ENCODE measurements around the gene STC2.

The STC2 gene

DNA sequence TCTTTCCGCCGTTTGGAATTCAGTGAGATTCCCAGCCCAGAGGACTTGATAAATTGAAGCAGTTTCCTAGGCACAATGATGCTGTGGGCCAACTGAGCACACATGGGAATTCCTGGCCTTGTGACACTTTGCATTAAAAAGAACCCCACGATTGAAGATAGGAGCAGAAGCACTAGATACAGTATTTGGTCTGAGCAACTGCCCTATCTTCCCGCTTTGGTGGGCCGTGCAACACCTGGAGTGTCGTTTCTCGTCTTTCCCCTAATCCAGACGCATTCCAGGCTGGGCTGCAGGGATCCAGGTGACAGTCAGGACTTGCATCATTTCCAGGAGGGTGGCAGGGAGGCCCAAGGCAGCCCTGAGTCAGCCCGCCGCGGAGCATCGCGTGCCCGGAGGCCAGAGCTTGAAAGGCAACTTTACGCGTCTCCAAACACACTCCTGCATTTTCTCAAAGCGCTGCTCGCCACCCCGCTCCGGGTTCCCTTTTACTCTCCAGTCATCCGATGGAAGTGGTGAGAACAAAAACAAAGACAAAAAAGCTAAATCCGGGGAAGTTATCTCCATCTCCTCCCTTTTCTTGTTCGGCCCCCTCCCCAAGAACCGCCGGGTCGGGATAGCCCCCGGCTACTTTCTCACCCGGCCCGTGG is 753 bp upstream of the STC2 start:
- no peak for DNase-seq

DNA sequence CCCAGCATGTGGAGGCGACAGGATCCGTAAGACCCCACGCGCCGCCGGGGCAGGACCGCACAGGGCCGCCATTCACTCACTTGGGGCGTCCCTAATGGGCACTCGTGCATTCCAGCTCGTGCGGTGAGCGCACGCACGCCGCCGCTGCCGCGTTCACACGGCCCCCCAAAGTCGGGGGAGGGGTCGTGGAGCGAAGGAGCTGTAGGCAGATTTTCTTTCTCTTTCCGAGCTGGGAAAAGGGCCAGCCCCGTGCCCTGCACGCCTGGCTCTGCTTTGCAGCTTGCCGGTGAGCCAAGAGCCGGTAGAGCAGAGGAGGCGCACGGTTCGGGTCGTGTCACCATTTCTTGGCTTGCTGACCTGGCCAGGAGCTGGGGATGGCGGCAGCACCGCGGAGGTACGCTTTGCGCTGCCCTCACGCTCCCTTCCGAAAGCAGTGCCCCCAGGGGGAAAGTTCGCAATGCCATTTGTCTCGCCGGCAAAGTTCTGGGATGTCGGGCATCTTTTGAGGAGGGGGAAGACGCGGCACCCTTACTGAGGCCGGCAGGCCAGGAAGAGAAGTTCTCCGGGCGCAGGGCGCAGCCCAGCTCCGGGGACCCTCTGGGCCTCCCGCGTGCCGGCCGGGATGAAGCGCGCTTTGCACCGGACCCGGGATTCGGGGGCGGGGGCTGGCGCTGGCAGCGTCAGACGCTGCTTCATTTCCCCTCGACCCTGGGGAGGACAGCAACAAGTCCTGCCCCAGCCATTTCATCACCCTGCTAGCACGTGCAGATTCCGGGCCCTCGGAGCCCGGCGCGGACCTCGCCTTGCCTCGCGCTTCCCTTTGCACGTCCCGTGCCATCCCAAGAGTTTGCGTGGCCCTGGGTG is 898 bp downstream of the STC2 start:
- DNase-seq, result no peak

DNA sequence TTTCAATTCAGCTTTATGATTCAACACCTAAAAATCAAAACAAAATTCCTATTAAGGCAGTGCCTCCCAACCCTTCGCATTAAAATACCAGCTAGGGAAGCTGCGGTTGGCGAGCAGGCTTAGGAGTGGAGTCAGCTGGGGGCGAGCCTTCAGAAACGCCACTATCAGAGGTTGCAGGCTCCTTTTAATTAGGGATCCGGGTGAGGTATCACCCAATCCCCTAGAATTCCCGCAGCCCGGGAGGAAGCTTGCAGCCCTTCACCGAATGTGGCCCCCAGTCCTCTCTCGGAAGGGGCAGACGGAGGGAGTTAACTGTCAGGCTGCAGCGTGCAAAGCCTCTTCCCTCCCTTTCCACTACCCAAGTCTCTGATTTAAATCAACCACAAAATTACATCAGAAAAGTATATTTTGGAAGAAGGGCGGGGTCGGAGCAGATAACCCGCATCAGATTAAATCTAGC is 1.7 kb downstream of the STC2 start:
- no peak for DNase-seq

DNA sequence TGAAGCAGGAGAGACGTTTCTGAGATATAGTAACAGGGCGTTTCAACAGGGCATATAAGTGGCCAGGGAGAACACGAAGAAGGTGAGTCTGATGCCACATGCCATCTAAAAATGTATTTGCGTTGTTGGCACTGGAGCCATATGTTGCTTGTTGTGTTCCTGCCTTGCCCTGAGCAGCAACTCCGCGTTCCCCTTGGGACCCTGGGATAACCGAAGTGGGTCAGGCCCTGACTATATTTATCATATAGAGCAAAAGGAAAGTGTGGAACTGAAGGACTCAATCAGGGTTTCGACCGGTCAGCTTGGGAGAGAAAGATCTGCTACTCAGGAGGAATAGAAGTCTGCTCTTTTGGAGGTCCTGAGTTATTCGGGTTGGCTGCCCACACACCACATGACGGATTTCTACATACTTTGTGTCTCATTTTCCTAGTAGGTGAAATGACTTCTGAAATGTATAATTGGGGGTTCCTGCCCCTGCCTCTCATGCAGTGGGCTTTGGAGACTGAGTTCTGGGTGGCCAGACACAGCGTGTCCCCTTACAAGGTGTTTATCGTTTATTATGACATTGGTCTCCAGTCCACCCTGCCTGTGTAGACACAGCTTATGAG is 3.0 kb downstream of the STC2 start:
- no peak for DNase-seq

DNA sequence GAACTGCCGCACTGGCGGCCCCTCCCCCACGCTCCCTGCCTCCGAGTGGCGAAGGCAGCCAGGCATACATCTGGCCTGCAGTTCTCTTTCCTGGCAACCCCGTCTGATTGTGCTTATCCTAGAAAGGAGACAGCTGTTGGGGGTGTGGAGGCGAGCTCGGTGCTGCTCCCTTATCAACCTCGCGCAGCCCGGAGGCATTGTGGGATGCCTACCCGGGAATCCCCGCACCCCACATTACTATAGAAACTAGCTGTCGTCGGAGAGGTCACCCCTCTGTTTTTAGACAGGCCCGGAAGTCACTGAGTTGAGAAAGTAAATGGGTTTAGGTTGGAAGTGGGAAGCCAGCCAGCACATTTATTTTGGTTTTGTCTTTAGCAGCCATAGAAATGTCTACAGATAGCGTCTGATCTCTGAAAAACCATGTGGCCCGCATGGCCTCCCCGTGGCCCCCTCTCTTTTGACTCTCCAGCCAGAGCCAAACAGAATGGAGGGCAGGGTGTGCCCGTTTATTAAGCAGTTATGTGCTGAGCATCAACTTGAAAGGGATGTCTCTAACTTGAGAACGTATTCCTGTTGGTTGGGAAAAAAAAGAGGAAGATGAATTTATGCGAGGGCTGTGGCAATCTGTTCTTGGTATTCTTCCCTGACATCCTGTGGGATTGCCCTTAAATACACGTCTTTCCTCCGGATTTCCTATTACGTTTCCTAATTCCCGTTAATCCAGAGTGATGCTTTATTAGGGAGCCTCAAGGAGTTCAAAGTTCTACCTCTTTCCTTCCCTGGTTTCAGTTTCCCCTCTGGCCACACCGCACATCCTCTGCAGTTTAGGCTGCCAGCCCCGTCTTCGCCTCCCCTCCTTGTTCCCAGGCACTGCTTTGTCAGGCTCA is 3.9 kb downstream of the STC2 start:
- no peak for DNase-seq

DNA sequence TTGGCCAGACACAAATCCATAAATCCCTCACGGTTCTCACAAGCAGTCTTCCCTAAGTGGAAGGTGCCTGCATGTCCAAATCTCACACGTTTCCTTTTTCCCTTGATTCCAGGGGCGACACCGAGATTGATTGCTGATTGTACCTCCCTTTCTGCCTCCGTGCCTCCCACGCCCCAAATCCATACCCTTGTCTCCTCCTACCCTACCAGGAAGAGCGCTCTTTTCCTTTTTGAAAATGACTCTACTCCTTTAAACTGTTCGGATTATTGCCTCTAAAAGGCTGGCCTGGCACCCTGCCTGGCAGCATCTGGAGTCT is 4.5 kb downstream of the STC2 start:
- no peak for DNase-seq

DNA sequence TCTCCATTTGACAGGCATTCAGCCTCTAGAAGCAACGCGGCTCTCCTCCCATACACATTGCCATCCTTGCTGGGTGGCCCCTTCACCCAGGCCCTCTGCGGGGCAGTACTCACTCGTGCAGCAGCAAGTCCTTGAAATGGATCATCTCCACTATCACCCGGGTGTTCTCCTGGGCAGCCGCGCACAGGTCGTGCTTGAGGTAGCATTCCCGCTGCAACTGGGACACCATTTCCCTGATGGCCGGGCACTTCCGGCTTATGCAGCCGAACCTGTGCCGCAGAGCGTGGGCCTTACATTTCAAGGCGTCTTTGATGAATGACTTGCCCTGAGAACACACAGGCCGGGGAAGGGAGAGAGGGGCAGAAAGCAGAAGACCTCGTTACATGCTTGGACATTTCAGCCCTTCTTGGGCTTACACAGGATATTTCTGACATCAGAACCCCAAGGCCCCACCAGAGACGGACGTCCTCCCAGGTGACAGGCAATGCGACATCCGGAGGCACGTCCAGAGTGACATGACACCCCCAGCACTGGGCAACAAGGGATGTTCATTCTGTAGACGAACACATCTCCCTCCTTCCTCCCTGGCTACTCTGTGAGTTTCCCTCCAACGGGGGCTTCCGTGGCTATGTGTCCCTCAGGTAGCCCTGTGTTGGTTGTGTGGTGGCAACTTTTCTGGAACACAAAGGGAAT is 5.0 kb downstream of the STC2 start:
- DNase-seq, result no peak

DNA sequence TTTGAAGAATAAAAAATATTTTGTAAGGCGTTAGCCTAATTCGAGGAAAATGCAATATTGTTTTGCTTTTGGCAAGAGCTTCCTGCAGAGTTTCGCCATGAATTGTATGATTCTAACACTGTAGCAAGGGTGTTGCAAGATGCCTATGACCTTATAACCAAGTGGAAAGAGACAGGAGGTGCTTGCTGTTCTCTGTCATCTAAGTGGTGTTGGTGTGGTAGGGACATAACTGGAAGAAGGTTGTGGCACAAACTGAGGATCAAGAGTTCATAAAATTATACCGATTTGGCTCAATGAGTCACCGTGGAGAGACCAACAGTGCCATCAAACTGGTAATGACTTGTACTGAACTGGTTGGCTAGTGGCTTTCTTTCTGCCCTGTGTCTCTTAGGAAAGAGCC is 6.3 kb downstream of the STC2 start:
- no peak for DNase-seq

DNA sequence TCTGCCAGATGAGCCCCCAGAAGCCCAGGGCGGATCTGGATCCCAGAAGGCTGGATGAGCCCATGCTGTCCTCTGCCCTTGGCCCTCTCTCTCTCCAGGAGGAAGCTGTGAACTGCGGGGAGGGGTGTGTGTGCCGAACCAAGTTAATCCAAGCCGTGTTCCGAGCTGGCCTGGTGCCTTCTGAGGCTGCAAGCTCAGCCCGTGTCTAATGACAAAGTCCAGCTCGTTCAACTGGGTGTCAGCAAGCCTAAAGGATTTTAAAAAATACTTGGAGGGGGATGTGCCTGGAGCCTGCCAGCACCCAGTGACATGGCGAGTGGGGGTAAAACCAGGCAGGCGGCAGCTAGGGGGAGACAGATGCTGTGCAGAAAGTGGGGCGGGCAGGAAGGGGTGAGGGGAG is 8.0 kb downstream of the STC2 start:
- DNase-seq, result no peak

DNA sequence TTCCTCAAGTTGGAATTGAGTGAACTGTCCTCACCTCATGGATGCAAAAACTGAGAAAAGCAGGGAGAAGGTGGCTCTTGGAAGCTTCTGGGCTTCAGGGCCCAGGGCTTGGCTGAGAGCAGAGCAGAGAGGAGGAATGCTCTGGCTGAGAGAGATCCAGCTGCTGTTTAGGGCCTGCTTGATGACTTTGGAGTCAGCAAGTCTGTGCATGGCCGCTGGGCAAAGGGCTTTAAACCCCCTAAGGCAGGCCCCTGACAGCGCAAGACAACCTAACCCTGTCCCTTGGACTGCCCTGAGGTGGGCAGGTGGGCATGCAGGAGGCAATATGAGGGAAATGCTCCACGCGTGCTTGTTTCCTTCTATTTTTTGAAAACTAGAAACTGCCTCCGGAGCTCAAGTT is 8.6 kb downstream of the STC2 start:
- DNase-seq, result no peak

DNA sequence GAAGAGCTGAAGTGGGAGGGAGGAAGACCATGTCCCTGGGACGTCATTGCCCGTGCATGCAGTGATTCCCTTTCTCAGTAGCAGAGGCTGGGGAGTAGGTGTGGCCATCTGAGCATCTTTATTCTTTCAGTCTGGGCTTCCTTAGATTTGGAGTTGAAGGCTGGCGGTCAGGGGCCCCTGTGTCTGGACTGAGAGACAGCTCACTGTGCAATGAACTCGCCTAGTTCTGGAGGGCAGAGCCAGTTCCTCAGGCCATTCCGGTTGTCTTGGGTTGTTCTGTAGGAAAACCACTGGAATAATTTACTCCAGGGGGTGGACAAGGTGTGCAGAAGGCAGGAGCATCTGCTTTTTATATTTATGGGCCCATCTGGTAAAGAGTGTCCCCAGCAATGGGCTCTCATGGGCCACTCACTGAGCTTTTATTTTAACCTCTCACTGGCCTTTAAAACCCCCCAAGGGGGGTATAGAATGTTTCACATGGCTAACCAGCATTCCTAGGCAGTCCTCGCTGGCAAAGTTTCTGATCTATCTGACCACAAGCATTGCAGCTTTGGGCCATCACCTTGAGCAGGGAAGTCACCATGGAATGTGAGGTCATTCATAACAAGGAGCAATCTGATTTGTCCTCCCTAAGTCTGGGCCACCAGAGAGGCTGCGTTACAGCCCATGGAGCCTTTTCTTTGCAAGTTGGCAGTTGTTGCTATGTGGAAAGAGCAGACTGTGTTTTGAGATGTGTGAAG is 9.2 kb downstream of the STC2 start:
- DNase-seq, result no peak

DNA sequence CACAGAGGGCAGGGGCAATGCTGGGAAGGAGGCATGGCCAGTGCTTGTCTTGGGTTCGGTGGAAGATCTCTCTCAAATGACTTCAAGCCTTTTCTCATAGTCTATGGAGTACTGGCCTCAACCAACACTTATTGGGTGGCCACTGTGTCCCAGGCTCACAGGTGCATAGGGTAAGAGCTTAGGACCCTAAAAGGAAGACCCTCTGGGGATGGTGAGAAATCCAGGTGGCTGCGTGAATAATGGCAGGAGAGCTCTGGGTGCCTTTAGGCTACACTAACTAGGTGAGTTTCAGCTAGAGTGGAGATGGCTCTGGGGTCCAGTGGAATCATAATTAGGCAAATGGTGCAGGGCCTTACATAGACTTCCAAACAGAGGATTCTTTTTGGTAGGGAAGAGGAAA is 9.9 kb downstream of the STC2 start:
- no peak for DNase-seq

DNA sequence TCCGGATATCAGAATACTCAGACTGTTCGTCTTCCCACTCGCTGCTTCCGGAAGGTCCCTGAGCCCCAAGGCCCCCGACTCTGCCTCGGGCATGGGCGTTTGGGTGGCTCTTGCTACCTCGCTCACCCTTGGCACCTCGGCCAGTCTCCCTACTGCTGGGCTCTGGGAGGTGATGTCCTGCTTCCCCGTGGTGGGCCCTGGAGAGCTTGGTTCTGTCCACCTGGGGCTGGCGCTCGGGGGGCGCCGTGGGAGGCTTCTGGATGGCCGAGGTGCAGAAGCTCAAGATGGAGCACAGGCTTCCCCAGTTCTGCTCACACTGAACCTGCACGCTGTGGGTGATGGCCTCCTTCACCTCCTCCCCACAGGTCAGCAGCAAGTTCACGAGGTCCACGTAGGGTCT is 10.4 kb downstream of the STC2 start:
- no peak for DNase-seq

DNA sequence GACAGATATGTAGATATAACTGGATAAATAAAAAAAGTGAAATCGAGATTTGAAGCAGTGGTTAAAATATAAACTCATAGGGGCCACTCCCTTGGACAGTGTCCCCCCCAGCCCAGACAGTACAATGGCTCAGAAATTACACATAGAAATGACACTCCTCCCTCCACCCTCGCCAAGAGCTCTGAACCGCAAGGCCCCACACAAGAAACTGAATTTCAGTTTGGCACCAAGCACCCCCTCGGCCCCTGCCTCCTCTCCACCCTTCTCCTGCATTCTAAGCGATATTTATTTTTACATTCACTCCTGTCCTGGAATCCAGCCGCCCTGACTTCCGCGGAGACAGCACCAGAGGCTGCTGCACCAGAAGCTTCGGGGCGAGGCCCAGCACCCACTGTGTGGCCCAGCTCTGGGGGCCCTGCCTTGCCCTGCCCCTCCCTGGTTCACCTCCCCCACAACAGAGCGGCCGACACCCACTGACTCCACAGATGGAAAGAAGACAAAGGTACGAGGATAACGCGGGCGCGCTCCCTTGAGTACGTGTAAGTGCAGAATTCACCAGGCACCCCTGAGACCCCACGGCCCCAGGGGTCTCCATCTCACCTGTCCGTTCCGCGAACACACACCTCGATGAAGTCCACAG is 11.0 kb downstream of the STC2 start:
- DNase-seq, result no peak

DNA sequence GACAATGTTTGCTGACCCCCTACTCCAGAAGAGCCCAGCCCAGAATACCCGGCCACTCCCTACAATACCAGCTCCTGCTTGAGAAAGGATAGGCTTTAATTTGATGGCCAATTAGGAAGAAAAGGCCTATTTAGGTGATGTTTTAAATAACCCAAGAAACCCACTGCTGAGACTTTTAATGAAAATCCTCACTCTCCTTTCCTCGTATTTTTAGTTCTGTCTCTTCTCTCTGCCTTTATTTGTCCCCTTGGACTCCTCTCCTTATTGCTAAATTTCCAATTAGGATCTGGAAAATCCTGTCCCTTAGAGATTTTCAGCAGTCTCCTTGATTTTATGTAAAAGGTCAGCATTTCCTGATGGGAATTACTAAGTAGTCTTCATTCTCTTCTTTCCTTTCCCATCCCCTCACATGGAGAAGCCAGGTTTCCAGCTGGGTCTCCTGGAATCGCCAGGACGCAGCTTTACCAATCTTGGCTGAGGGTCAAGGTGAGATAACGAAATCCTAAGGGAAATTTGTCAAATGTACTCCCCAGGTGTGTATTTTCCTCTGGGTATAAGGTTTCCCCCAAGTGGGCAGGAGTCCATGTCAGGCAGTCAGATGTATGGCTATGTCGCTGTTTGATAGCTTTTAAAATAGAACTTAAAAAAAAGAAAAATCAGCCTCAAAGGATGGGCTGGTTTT is 11.7 kb downstream of the STC2 start:
- DNase-seq, result no peak

DNA sequence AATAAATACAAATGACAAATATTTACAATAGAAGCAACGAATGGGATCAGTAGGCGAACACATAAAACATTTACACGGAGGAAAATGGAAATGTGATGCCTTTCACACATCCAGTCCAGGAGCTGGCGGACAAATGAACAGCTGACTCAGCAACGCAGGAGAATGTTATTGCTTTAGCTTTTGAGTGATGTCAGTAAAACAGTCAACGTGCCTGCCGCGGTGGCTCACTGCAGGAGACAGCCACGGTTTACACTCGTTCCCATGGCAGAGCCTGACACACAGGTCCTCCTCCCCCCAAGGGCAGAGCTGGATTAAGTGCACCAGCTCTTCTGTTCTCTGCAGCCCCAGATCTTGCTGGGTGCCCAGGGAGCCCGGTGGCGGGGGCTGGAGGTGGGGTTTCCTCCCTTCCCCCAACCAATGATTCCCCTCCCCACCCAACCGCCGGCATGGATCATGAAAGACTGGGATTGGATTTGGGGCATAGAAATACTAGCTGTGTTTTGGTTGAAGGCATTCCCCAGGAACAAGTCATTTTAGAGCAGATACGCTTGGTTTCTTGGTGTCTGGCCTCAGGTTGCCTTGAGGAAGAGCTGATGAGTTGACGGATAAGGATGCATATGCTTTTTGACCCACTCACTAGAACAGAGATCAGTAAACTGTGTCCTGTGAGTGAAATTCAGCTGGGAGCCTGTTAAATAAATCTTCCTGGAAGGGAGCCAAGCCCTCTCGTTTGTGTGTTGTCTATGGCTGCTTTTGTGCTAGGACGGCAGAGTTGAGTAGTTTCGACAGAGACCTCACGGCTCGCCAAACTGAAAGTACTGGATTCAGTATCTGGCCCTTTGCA is 12.5 kb downstream of the STC2 start:
- no peak for DNase-seq

DNA sequence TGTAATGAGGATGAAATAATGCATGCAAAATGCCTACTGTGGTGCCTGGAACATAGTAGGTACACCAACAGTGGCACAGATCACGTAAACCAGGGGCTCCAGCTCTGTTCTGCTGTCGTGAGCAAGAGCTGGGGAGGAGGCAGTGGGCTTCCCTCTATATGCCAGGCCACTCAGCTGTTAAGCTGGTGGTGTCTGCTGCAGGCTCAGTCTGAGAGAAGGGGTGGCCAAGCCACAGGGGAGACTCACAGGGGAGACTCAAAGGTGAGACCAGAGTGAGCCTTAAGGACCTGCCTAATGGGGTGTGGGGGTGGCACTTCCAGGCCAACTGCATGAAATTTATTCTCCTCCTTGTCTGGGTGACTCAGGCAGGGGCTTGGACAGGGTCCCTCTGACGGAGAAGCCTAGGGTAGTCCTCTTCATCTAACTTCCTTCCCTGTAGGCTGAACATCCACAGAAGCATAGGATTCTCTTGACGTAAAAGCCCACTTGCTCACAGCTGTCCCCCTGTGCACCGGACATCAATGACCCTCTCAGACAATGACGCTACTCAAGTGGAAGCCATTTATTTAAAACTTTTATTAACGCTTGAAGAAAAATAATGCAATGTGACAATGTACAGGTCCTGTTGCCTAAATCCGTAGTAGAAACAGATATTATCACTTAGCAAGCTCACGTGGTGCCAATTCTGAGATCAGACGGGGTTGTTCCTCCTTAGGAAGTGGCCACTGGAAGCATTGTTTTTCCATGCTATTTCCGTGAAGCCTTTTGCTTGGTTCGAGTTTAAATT is 13.9 kb downstream of the STC2 start:
- no peak for DNase-seq

DNA sequence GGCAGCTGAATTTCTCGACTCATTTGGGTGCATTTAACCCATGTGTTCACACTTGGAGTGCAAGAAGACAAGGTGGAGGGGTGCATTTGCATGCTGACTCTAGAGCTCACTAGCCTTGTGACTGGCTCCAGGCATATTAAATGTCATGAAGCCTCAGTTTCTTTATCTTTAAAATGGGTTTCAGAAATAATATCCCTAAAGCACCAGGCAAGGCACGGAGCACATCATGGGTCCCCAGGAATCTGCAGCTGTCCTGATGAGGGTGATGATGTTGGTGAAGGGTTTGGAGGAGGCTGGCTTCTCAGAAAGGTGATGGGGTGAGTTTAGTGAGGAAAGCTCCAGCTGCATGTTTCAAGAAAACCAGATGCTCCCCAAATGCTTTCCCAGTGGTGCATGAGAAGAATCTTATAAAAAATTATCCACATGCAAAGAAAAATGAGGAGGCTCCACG is 14.8 kb downstream of the STC2 start:
- no peak for DNase-seq

DNA sequence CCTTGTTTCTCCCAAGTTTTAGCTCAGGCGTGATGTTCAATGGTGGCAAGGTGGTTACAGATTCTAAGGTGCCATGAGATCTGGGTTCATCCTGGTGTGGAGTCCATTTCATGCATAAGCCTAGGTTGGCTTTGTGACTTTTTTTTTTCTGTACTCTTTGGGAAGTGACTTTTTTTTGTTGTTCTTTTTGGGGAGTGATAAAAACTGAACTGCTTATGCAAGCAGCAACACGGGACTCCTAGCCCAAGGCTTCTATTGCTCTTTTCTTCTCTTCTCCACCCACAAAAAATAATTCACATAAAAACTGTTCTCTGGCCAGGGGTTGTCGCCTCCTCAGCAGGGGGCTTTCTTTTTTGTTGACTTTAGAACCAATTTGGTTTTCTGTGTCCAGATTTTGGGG is 15.4 kb downstream of the STC2 start:
- DNase-seq, result no peak

All from stimulated activated CD4-positive, alpha-beta T cell treated with anti-CD3 and anti-CD28 coated beads, Interleukin-4, amount 100 ng/mL, for 4 hours (primary cell).